GM12891 (cell line): Measurements from ENCODE around the gene CDKL2.
"Not testable (repeated sequence)": the region's sequence is repeated elsewhere in the genome, so short reads cannot be mapped to it uniquely, and the experiment has no call there.

Experiments used
- PAX5 ChIP-seq: IDR thresholded peaks from 2 replicates; pipeline ENCODE4 v1.6.1; 2011; ENCODE audit warnings: low read length, moderate library complexity, mild to moderate bottlenecking; ENCODE audit not compliant: insufficient read depth, severe bottlenecking
- POLR2A ChIP-seq: IDR thresholded peaks from 2 replicates; pipeline ENCODE4 v1.6.1; 2011; ENCODE audit warnings: low read depth, low read length, control low read depth
- POLR2AphosphoS5 ChIP-seq: IDR thresholded peaks from 2 replicates; pipeline ENCODE4 v1.6.1; 2011; ENCODE audit warnings: low read depth, low read length, control low read depth
- POU2F2 ChIP-seq: IDR thresholded peaks from 2 replicates; pipeline ENCODE4 v1.6.1; 2011; ENCODE audit warnings: low read depth, mild to moderate bottlenecking, control low read depth, low read length, moderate library complexity
- SPI1 ChIP-seq: IDR thresholded peaks from 2 replicates; pipeline ENCODE4 v1.6.1; 2011; ENCODE audit warnings: low read depth, low read length, control low read depth
- TAF1 ChIP-seq: IDR thresholded peaks from 2 replicates; pipeline ENCODE4 v1.6.1; 2011; ENCODE audit warnings: low read depth, low read length, control low read depth

- not testable (repeated sequence) for TF ChIP-seq POLR2A, POU2F2, SPI1, POLR2AphosphoS5, PAX5, TAF1
Measured at GRCh38 chr4:75533926-75534325, 96.4 kb downstream of the CDKL2 start.
